A673 (cell line): Measurements from ENCODE around the gene C1QTNF9B.
"Not testable (repeated sequence)": the region's sequence is repeated elsewhere in the genome, so short reads cannot be mapped to it uniquely, and the experiment has no call there.

Experiments used
- EZH2 ChIP-seq: fragments of 200-600 bp; sonication (generic); IDR thresholded peaks from 2 replicates; pipeline ENCODE4 v1.6.1; 2017; ENCODE audit warnings: borderline replicate concordance, low read depth, mild to moderate bottlenecking, mixed read lengths, antibody characterized with exemption, low read length; ENCODE audit not compliant: poor library complexity, severe bottlenecking
- TF ChIP-seq, protein P1 (sequence below): fragments of 300-800, 200-600 bp; sonication (generic); conservative IDR thresholded peaks from 2 replicates; pipeline ENCODE4 v1.5.1; 2017; ENCODE audit warnings: low read depth, mild to moderate bottlenecking, antibody characterized with exemption, low read length, moderate library complexity, mixed read lengths

DNA sequence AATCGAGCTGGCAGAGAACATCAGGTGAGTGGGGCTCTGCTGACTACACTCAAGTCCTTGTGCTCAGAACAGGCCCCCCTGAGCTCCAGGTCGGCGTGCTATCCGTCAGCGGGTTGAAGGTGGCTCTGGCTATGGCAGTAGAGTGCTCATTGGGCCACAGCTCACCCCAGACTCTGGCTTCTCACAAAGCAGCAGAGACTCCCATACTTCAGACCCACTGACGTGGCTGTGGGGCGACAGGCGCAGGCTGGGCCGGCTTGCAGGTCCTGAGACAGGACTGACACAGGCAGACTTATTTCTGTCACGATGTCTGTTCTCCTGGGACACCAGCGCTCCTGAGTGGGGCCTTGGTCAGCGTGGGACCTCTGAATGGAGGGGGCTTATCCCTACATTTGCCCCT lies 2.6 kb downstream of the C1QTNF9B start:
- TF ChIP-seq, protein P1, sequence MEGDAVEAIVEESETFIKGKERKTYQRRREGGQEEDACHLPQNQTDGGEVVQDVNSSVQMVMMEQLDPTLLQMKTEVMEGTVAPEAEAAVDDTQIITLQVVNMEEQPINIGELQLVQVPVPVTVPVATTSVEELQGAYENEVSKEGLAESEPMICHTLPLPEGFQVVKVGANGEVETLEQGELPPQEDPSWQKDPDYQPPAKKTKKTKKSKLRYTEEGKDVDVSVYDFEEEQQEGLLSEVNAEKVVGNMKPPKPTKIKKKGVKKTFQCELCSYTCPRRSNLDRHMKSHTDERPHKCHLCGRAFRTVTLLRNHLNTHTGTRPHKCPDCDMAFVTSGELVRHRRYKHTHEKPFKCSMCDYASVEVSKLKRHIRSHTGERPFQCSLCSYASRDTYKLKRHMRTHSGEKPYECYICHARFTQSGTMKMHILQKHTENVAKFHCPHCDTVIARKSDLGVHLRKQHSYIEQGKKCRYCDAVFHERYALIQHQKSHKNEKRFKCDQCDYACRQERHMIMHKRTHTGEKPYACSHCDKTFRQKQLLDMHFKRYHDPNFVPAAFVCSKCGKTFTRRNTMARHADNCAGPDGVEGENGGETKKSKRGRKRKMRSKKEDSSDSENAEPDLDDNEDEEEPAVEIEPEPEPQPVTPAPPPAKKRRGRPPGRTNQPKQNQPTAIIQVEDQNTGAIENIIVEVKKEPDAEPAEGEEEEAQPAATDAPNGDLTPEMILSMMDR = not testable (repeated sequence)
- TF ChIP-seq EZH2 = not testable (repeated sequence)
